OCI-M2 (cell line): ENCODE data around the gene TPPP3.

ENCODE experiments used
- DNase-seq: peaks from one replicate; lab custom pipeline; 2025; ENCODE audit not compliant: unreplicated experiment; lab: John Stamatoyannopoulos, UW

The TPPP3 gene

GRCh38 chr16:67393111-67393787, at the start of gene TPPP3:
TPPP3 (minus strand) TSS chr16:67393498; CDS start chr16:67391111, 2,387 bp downstream.
- DNase-seq = no peak

GRCh38 chr16:67442581-67443255, 49.4 kb upstream of the TPPP3 start:
- DNase-seq = no peak

- DNase-seq = no peak
Observed at GRCh38 chr16:67441907-67442306, 48.6 kb upstream of the TPPP3 start.

- DNase-seq = no peak
Observed at GRCh38 chr16:67441271-67441753, 48.0 kb upstream of the TPPP3 start.

- no peak for DNase-seq
Observed at GRCh38 chr16:67438824-67439393, 45.6 kb upstream of the TPPP3 start.

GRCh38 chr16:67438098-67438791, 44.9 kb upstream of the TPPP3 start:
- no peak for DNase-seq

GRCh38 chr16:67437513-67437912, 44.2 kb upstream of the TPPP3 start:
- DNase-seq = no peak

- no peak for DNase-seq
Observed at GRCh38 chr16:67436640-67437193, 43.4 kb upstream of the TPPP3 start.

- no peak for DNase-seq
Observed at GRCh38 chr16:67435758-67436164, 42.5 kb upstream of the TPPP3 start.

GRCh38 chr16:67433131-67433719, 39.9 kb upstream of the TPPP3 start:
- no peak for DNase-seq

- no peak for DNase-seq
Observed at GRCh38 chr16:67432506-67432890, 39.2 kb upstream of the TPPP3 start.

- no peak for DNase-seq
Observed at GRCh38 chr16:67431775-67432505, 38.6 kb upstream of the TPPP3 start.

GRCh38 chr16:67430977-67431774, 37.9 kb upstream of the TPPP3 start, which contains the start of gene HSD11B2:
HSD11B2 (plus strand) TSS chr16:67431121; CDS start chr16:67431249, 128 bp downstream.
- DNase-seq = no peak

- DNase-seq = no peak
Observed at GRCh38 chr16:67430504-67430976, 37.2 kb upstream of the TPPP3 start.

GRCh38 chr16:67429799-67430503, 36.7 kb upstream of the TPPP3 start:
- DNase-seq = no peak

- DNase-seq = no peak
Observed at GRCh38 chr16:67429053-67429798, 35.9 kb upstream of the TPPP3 start.

- DNase-seq = no peak
Observed at GRCh38 chr16:67428146-67428731, 34.9 kb upstream of the TPPP3 start.
